ENCODE results near the gene MED25. TPM values are rescaled to one million over a fixed set of nuclear protein-coding genes. Genes with fewer than 3 reads are reported as not detected.
"Not testable (repeated sequence)": the region's sequence is repeated elsewhere in the genome, so short reads cannot be mapped to it uniquely, and the experiment has no call there.

The MED25 gene
- total RNA-seq, 2 donors from 2014 or later = 55.6 to 56.1 TPM

- peaks cover 10% of the 10 kb centered on the region for H3K4me1 Mint-ChIP-seq
- no peak for ATAC-seq (replicated peaks)
- peak overlapping the region; percentile 99 for H3K27ac Mint-ChIP-seq
- no peaks in the 10 kb centered on the region for H3K9me3 Mint-ChIP-seq
- peaks cover 24% of the 10 kb centered on the region for H3K36me3 Mint-ChIP-seq (ENCODE audit: low read depth)
- peak overlapping the region; percentile 95 for H3K4me3 Mint-ChIP-seq
- H3K27me3 Mint-ChIP-seq = no peaks in the 10 kb centered on the region
Observed at GRCh38 chr19:49818649-49819370, 721 bp downstream of the MED25 start.

- not testable (repeated sequence) for ATAC-seq (replicated peaks); H3K27me3 Mint-ChIP-seq; H3K9me3 Mint-ChIP-seq
- Mint-ChIP-seq H3K36me3 (ENCODE audit: low read depth) (peaks cover 24% of the 10 kb centered on the region), H3K4me3 (peak overlapping the region; percentile 95), H3K4me1 (peaks cover 10% of the 10 kb centered on the region), H3K27ac (peak overlapping the region; percentile 99)
Observed at GRCh38 chr19:49819452-49820115, 1.5 kb downstream of the MED25 start.

GRCh38 chr19:49820125-49820524 lies 2.0 kb downstream of the MED25 start:
- Mint-ChIP-seq H3K36me3 (ENCODE audit: low read depth) (peaks cover 24% of the 10 kb centered on the region), H3K9me3 (no peaks in the 10 kb centered on the region), H3K27ac (no peak overlapping the region), H3K27me3 (no peaks in the 10 kb centered on the region), H3K4me1 (peaks cover 10% of the 10 kb centered on the region), H3K4me3 (no peak overlapping the region)
- ATAC-seq (replicated peaks) = no peak

- H3K27me3 Mint-ChIP-seq = no peaks in the 10 kb centered on the region
Observed at GRCh38 chr19:49823472-49823871, 5.4 kb downstream of the MED25 start.

GRCh38 chr19:49824662-49825061 lies 6.6 kb downstream of the MED25 start:
- Mint-ChIP-seq H3K27ac (no peak overlapping the region), H3K36me3 (ENCODE audit: low read depth) (peaks cover 22% of the 10 kb centered on the region), H3K4me1 (peaks cover 4% of the 10 kb centered on the region), H3K9me3 (no peaks in the 10 kb centered on the region), H3K27me3 (no peaks in the 10 kb centered on the region), H3K4me3 (no peak overlapping the region)
- ATAC-seq (replicated peaks) = no peak

More at GRCh38 chr19:49823472-49823871, 5.4 kb downstream of the MED25 start:
- ATAC-seq (replicated peaks) = no peak
- peaks cover 10% of the 10 kb centered on the region for H3K4me1 Mint-ChIP-seq
- H3K4me3 Mint-ChIP-seq = no peak overlapping the region
- no peaks in the 10 kb centered on the region for H3K9me3 Mint-ChIP-seq
- H3K36me3 Mint-ChIP-seq (ENCODE audit: low read depth) = peaks cover 31% of the 10 kb centered on the region
- no peak overlapping the region for H3K27ac Mint-ChIP-seq

GRCh38 chr19:49827034-49827433 lies 8.9 kb downstream of the MED25 start:
- Mint-ChIP-seq H3K4me1 (peaks cover 4% of the 10 kb centered on the region), H3K27me3 (no peaks in the 10 kb centered on the region), H3K4me3 (no peak overlapping the region), H3K36me3 (ENCODE audit: low read depth) (peaks cover 22% of the 10 kb centered on the region), H3K9me3 (no peaks in the 10 kb centered on the region), H3K27ac (no peak overlapping the region)
- no peak for ATAC-seq (replicated peaks)

- no peaks in the 10 kb centered on the region for H3K27me3 Mint-ChIP-seq
- no peaks in the 10 kb centered on the region for H3K4me1 Mint-ChIP-seq
- ATAC-seq (replicated peaks) = no peak
- H3K36me3 Mint-ChIP-seq (ENCODE audit: low read depth) = peaks cover 34% of the 10 kb centered on the region
- no peak overlapping the region for H3K27ac Mint-ChIP-seq
- H3K9me3 Mint-ChIP-seq = no peaks in the 10 kb centered on the region
- H3K4me3 Mint-ChIP-seq = no peak overlapping the region
Observed at GRCh38 chr19:49829200-49829599, 11.1 kb downstream of the MED25 start.

- Mint-ChIP-seq H3K9me3 (no peaks in the 10 kb centered on the region), H3K4me3 (no peak overlapping the region), H3K4me1 (no peaks in the 10 kb centered on the region), H3K27me3 (no peaks in the 10 kb centered on the region), H3K27ac (no peak overlapping the region), H3K36me3 (ENCODE audit: low read depth) (peaks cover 39% of the 10 kb centered on the region)
- ATAC-seq (replicated peaks) = no peak
Observed at GRCh38 chr19:49829721-49830120, 11.6 kb downstream of the MED25 start.

GRCh38 chr19:49830766-49831165 lies 12.7 kb downstream of the MED25 start:
- Mint-ChIP-seq H3K4me3 (no peak overlapping the region), H3K9me3 (no peaks in the 10 kb centered on the region), H3K4me1 (no peaks in the 10 kb centered on the region), H3K27me3 (no peaks in the 10 kb centered on the region), H3K27ac (no peak overlapping the region), H3K36me3 (ENCODE audit: low read depth) (peaks cover 47% of the 10 kb centered on the region)
- ATAC-seq (replicated peaks) = no peak

- H3K4me1 Mint-ChIP-seq = no peaks in the 10 kb centered on the region
- H3K4me3 Mint-ChIP-seq = no peak overlapping the region
- ATAC-seq (replicated peaks) = no peak
- peaks cover 47% of the 10 kb centered on the region for H3K36me3 Mint-ChIP-seq (ENCODE audit: low read depth)
- no peak overlapping the region for H3K27ac Mint-ChIP-seq
- no peaks in the 10 kb centered on the region for H3K27me3 Mint-ChIP-seq
- no peaks in the 10 kb centered on the region for H3K9me3 Mint-ChIP-seq
Observed at GRCh38 chr19:49831592-49831991, 13.5 kb downstream of the MED25 start.

- no peaks in the 10 kb centered on the region for H3K4me1 Mint-ChIP-seq
- H3K27ac Mint-ChIP-seq = no peak overlapping the region
- no peak for ATAC-seq (replicated peaks)
- H3K36me3 Mint-ChIP-seq (ENCODE audit: low read depth) = peaks cover 49% of the 10 kb centered on the region
- no peaks in the 10 kb centered on the region for H3K9me3 Mint-ChIP-seq
- H3K27me3 Mint-ChIP-seq = no peaks in the 10 kb centered on the region
- no peak overlapping the region for H3K4me3 Mint-ChIP-seq
Observed at GRCh38 chr19:49832556-49832955, 14.5 kb downstream of the MED25 start.

GRCh38 chr19:49833599-49833998 lies 15.5 kb downstream of the MED25 start:
- Mint-ChIP-seq H3K9me3 (no peaks in the 10 kb centered on the region), H3K27me3 (no peaks in the 10 kb centered on the region), H3K27ac (no peak overlapping the region), H3K4me1 (peaks cover 3% of the 10 kb centered on the region), H3K36me3 (ENCODE audit: low read depth) (peaks cover 56% of the 10 kb centered on the region), H3K4me3 (no peak overlapping the region)
- ATAC-seq (replicated peaks) = no peak

- peaks cover 5% of the 10 kb centered on the region for H3K4me1 Mint-ChIP-seq
- ATAC-seq (replicated peaks) = no peak
- no peak overlapping the region for H3K4me3 Mint-ChIP-seq
- H3K27ac Mint-ChIP-seq = no peak overlapping the region
- no peaks in the 10 kb centered on the region for H3K9me3 Mint-ChIP-seq
- H3K27me3 Mint-ChIP-seq = no peaks in the 10 kb centered on the region
- peaks cover 75% of the 10 kb centered on the region for H3K36me3 Mint-ChIP-seq (ENCODE audit: low read depth)
Observed at GRCh38 chr19:49835562-49835961, 17.5 kb downstream of the MED25 start.

- Mint-ChIP-seq H3K4me3 (no peak overlapping the region), H3K9me3 (no peaks in the 10 kb centered on the region), H3K4me1 (peaks cover 5% of the 10 kb centered on the region), H3K27me3 (no peaks in the 10 kb centered on the region), H3K27ac (no peak overlapping the region), H3K36me3 (ENCODE audit: low read depth) (peaks cover 74% of the 10 kb centered on the region)
- ATAC-seq (replicated peaks) = no peak
Observed at GRCh38 chr19:49836176-49837008, 18.3 kb downstream of the MED25 start.

GRCh38 chr19:49837009-49837310 lies 18.9 kb downstream of the MED25 start:
- ATAC-seq (replicated peaks) = no peak
- no peaks in the 10 kb centered on the region for H3K27me3 Mint-ChIP-seq
- H3K9me3 Mint-ChIP-seq = no peaks in the 10 kb centered on the region
- peaks cover 71% of the 10 kb centered on the region for H3K36me3 Mint-ChIP-seq (ENCODE audit: low read depth)
- H3K27ac Mint-ChIP-seq = no peak overlapping the region
- no peak overlapping the region for H3K4me3 Mint-ChIP-seq
- H3K4me1 Mint-ChIP-seq = peaks cover 5% of the 10 kb centered on the region

All from activated T-helper 17 cell treated with anti-CD3 and anti-CD28 coated beads, Interleukin-2, amount 50 U/mL, for 72 hours (primary cell).